GM19372 (cell line): ENCODE results near the gene HOXA13.

Experiments used
- ATAC-seq: cut with Tn5 transposase; IDR thresholded peaks from one replicate; pipeline ENCODE4 v1.9.1; 2021; ENCODE audit warnings: mild to moderate bottlenecking, low read depth, moderate library complexity; ENCODE audit not compliant: unreplicated experiment

HOXA13 gene

GRCh38 chr7:27161214-27161720 lies 38.6 kb downstream of the HOXA13 start:
- ATAC-seq, result no peak

- peak; percentile 54 for ATAC-seq
These were observed 39.2 kb downstream of the HOXA13 start for GRCh38 chr7:27160546-27161213.

GRCh38 chr7:27160145-27160545 lies 39.7 kb downstream of the HOXA13 start:
- peak; percentile 19 for ATAC-seq

GRCh38 chr7:27159266-27160144 lies 40.4 kb downstream of the HOXA13 start:
- no peak for ATAC-seq

- no peak for ATAC-seq
These were observed 41.2 kb downstream of the HOXA13 start for GRCh38 chr7:27158436-27159265.

GRCh38 chr7:27157702-27158431 lies 42.0 kb downstream of the HOXA13 start:
- ATAC-seq, result no peak

GRCh38 chr7:27156916-27157701 lies 42.8 kb downstream of the HOXA13 start:
- no peak for ATAC-seq

GRCh38 chr7:27156508-27156898 lies 43.4 kb downstream of the HOXA13 start, which contains the start of gene HOXA7:
TSS of gene HOXA7 (minus strand) at chr7:27156675. CDS start at chr7:27156545, 130 bp downstream.
- ATAC-seq, result no peak

GRCh38 chr7:27155816-27156507 lies 43.9 kb downstream of the HOXA13 start:
- no peak for ATAC-seq

- ATAC-seq, result no peak
These were observed 44.7 kb downstream of the HOXA13 start for GRCh38 chr7:27154901-27155815.

- no peak for ATAC-seq
These were observed 45.5 kb downstream of the HOXA13 start for GRCh38 chr7:27154369-27154768.

- no peak for ATAC-seq
These were observed 46.4 kb downstream of the HOXA13 start for GRCh38 chr7:27153526-27153925.

- ATAC-seq, result no peak
These were observed 47.0 kb downstream of the HOXA13 start for GRCh38 chr7:27152816-27153442.

GRCh38 chr7:27151931-27152815 lies 47.7 kb downstream of the HOXA13 start, which contains the start of gene HOXA3:
TSS of gene HOXA3 (minus strand) at chr7:27152583. CDS start at chr7:27110640, 41,943 bp downstream.
- no peak for ATAC-seq

- ATAC-seq, result no peak
These were observed 48.5 kb downstream of the HOXA13 start for GRCh38 chr7:27151341-27151930.
